Kidney (tissue), 14 donors: ENCODE data around the gene ADAMTS17. TPM values are rescaled to one million over a fixed set of nuclear protein-coding genes. Genes with fewer than 3 reads are reported as not detected.

ENCODE experiments used
- DNase-seq, 5 donors: peaks; one replicate each; pipeline ENCODE4 v3.0.0-alpha.2; 2013 to 2020
- FAIRE-seq: peaks from 2 replicates; lab custom pipeline; 2012; peaks lifted over from hg19 to GRCh38; lab: Jason Lieb, UNC
- H3K27ac ChIP-seq, 2 donors: one replicate each; pipeline ENCODE4 v1.7.0; 2013; ENCODE audit warnings: low read depth in 2 of 2, low read length in 2 of 2, inconsistent platforms in 1 of 2
- H3K27me3 ChIP-seq: one replicate; pipeline ENCODE4 v1.7.1; 2013; ENCODE audit warnings: low read length, inconsistent platforms; ENCODE audit not compliant: control insufficient read depth, insufficient read depth
- H3K36me3 ChIP-seq, 3 donors: one replicate each; pipeline versions ENCODE4 v1.7.0 to v1.7.1; 2013; ENCODE audit warnings: low read length in 3 of 3, control low read depth in 1 of 3, inconsistent platforms in 1 of 3; ENCODE audit not compliant: insufficient read depth in 3 of 3, control insufficient read depth in 2 of 3
- H3K4me1 ChIP-seq, 3 donors: one replicate each; pipeline versions ENCODE4 v1.7.0 to v1.7.1; 2013; ENCODE audit warnings: low read length in 3 of 3, inconsistent platforms in 1 of 3, low read depth in 1 of 3; ENCODE audit not compliant: control insufficient read depth in 2 of 3, insufficient read depth in 2 of 3
- H3K4me3 ChIP-seq, 3 donors: one replicate each; pipeline versions ENCODE4 v1.7.0 to v1.8.1; 2013; ENCODE audit warnings: low read length in 3 of 3, control low read depth in 1 of 3, inconsistent platforms in 1 of 3
- H3K9ac ChIP-seq, 3 donors: one replicate each; pipeline versions ENCODE4 v1.7.0 to v1.7.1; 2013; ENCODE audit warnings: low read length in 3 of 3, control low read depth in 1 of 3, inconsistent platforms in 1 of 3
- H3K9me3 ChIP-seq, 3 donors: one replicate each; pipeline versions ENCODE4 v1.7.0 to v1.7.1; 2013; ENCODE audit warnings: low read length in 3 of 3, control low read depth in 1 of 3, inconsistent platforms in 1 of 3; ENCODE audit not compliant: control insufficient read depth in 2 of 3, insufficient read depth in 1 of 3
- CTCF ChIP-seq: IDR thresholded peaks from 3 replicates; pipeline ENCODE4 v1.5.1; 2012; ENCODE audit warnings: mild to moderate bottlenecking, moderate library complexity, borderline replicate concordance; ENCODE audit not compliant: insufficient read depth; ENCODE audit errors: extremely low read depth
- intact Hi-C: fragments of 100-400 bp; cut with DNase I; formaldehyde crosslinking; loops from one replicate; pipeline ENCODE4 v1.11.1; 2022
- polyA plus RNA-seq: library from polyadenylated mRNA; stranded (reverse); fragments of 350-450 nt; fragmentation: Illumina TruSeq; extraction: RNeasy Lipid Tissue Mini Kit (QIAGEN cat#74804); gene quantifications from one replicate; pipeline ENCODE4 v1.2.3, GENCODE V29; 2014; ENCODE audit warnings: low read depth, low replicate concordance; ENCODE audit not compliant: insufficient read depth
- total RNA-seq: library from RNA; stranded (reverse); fragmentation: NEBNext Ultra II Directional; extraction: Animal tissue kit (Norgen Biotek cat#: 25700); gene quantifications from one replicate; pipeline ENCODE4 v1.2.1, GENCODE V29; 2021
- donor health status: control.
- donor health status: control.
- donor health status: control.
- donor health status: control.
- donor health status: control.
- donor health status: DM: yes; HTN: yes; CAD: no.
- donor health status: Normal renal cell carcinoma (clear cell type).

ADAMTS17 gene
- total and polyA plus RNA-seq, 2 donors from 2014 or later: 1.7 to 2.2 TPM

- FAIRE-seq: no peak
Observed at GRCh38 chr15:100098705-100099104, 243.1 kb downstream of the ADAMTS17 start.

GRCh38 chr15:100097342-100098127 is 244.2 kb downstream of the ADAMTS17 start:
- no peak overlapping the region for H3K27ac ChIP-seq
- no peak overlapping the region for H3K9ac ChIP-seq
- H3K27me3 ChIP-seq: no peaks in the 10 kb centered on the region
- intact Hi-C loops: no loop called here
- no peak for TF ChIP-seq CTCF
- H3K4me3 ChIP-seq: no peak overlapping the region
- H3K36me3 ChIP-seq: no peaks in the 10 kb centered on the region
- no peaks in the 10 kb centered on the region for H3K4me1 ChIP-seq
- DNase-seq (no peak), FAIRE-seq (no peak)
- no peaks in the 10 kb centered on the region for H3K9me3 ChIP-seq

More at GRCh38 chr15:100098705-100099104, 243.1 kb downstream of the ADAMTS17 start:
- Histone ChIP-seq H3K9ac (no peak overlapping the region), H3K27ac (no peak overlapping the region), H3K4me3 (no peak overlapping the region), H3K27me3 (no peaks in the 10 kb centered on the region), H3K36me3 (no peaks in the 10 kb centered on the region), H3K4me1 (no peaks in the 10 kb centered on the region), H3K9me3 (no peaks in the 10 kb centered on the region)
- intact Hi-C loops: no loop called here
- no peak for DNase-seq
- no peak for TF ChIP-seq CTCF

GRCh38 chr15:100096700-100097099 is 245.1 kb downstream of the ADAMTS17 start:
- intact Hi-C loops: no loop called here
- Histone ChIP-seq H3K27me3 (no peaks in the 10 kb centered on the region), H3K4me1 (no peaks in the 10 kb centered on the region), H3K36me3 (no peaks in the 10 kb centered on the region), H3K4me3 (no peak overlapping the region), H3K9me3 (no peaks in the 10 kb centered on the region), H3K27ac (no peak overlapping the region), H3K9ac (no peak overlapping the region)
- DNase-seq: no peak
- no peak for TF ChIP-seq CTCF
- no peak for FAIRE-seq
